HepG2 (cell line): ENCODE data around the gene MYL11. TPM values are rescaled to one million over a fixed set of nuclear protein-coding genes. Genes with fewer than 3 reads are reported as not detected.

Source experiments
- CHD4 ChIP-seq: fragments of 200-600 bp; sonication (generic); IDR thresholded peaks from 2 replicates; pipeline ENCODE4 v1.7.0; 2017; ENCODE audit warnings: mild to moderate bottlenecking, low read length, borderline replicate concordance
- EED ChIP-seq: sonication (generic); formaldehyde crosslinking; IDR thresholded peaks from 2 replicates; pipeline ENCODE4 v1.5.0; 2020; ENCODE audit warnings: mild to moderate bottlenecking, missing genetic modification reagents
- HNRNPL ChIP-seq: fragments of 200-400 bp; formaldehyde crosslinking; IDR thresholded peaks from 2 replicates; pipeline ENCODE4 v1.6.1; 2017; ENCODE audit warnings: mild to moderate bottlenecking, low read depth, low read length
- MBD4 ChIP-seq: IDR thresholded peaks from 2 replicates; pipeline ENCODE4 v1.6.1; 2012; ENCODE audit warnings: low read length, inconsistent platforms, borderline replicate concordance
- MEF2D ChIP-seq: sonication (generic); formaldehyde crosslinking; IDR thresholded peaks from 2 replicates; pipeline ENCODE4 v1.5.1; 2020; ENCODE audit warnings: mild to moderate bottlenecking, missing genetic modification reagents
- ZBTB38 ChIP-seq: sonication (generic); formaldehyde crosslinking; IDR thresholded peaks from 2 replicates; pipeline ENCODE4 v1.5.1; 2020; ENCODE audit warnings: mild to moderate bottlenecking, missing genetic modification reagents
- ZFP41 ChIP-seq: sonication (generic); formaldehyde crosslinking; IDR thresholded peaks from 2 replicates; pipeline ENCODE4 v1.4.0; 2020; ENCODE audit warnings: mild to moderate bottlenecking, missing genetic modification reagents, borderline replicate concordance
- ZKSCAN5 ChIP-seq: sonication (generic); formaldehyde crosslinking; IDR thresholded peaks from 2 replicates; pipeline ENCODE4 v1.5.1; 2020; ENCODE audit warnings: mild to moderate bottlenecking, missing genetic modification reagents
- ZNF138 ChIP-seq: sonication (generic); formaldehyde crosslinking; IDR thresholded peaks from 2 replicates; pipeline ENCODE4 v1.5.0; 2020; ENCODE audit warnings: mild to moderate bottlenecking, low read depth, missing genetic modification reagents
- ZNF441 ChIP-seq: sonication (generic); formaldehyde crosslinking; IDR thresholded peaks from 2 replicates; pipeline ENCODE4 v1.7.0; 2021; ENCODE audit warnings: missing genetic modification reagents, borderline replicate concordance
- ZNF446 ChIP-seq: sonication (generic); formaldehyde crosslinking; IDR thresholded peaks from 2 replicates; pipeline ENCODE4 v1.5.0; 2020; ENCODE audit warnings: mild to moderate bottlenecking, missing genetic modification reagents
- ZNF766 ChIP-seq: sonication (generic); formaldehyde crosslinking; IDR thresholded peaks from 2 replicates; pipeline ENCODE4 v1.5.0; 2020; ENCODE audit warnings: missing genetic modification reagents, borderline replicate concordance
- polyA plus RNA-seq, 8 experiments: library from polyadenylated mRNA; depleted of rRNA in 3 of 8; stranded (reverse) in 7 of 8; unstranded in 1 of 8; fragments of >200 nt; fragmentation: Illumina TruSeq in 4 of 8; extraction: Trizol in 4 of 8; gene quantifications; 2 replicates each; pipeline versions ENCODE4 v1.2.1 to v1.2.3, GENCODE V29; 2011 to 2016; ENCODE audit warnings: low read depth in 4 of 8, missing spikeins in 1 of 8, mixed read lengths in 1 of 8; ENCODE audit not compliant: insufficient read depth in 1 of 8
- total RNA-seq, 5 experiments: library from RNA; depleted of rRNA; stranded (reverse); fragments of >200 nt; fragmentation: Illumina TruSeq; extraction: Trizol; gene quantifications; 2 replicates each; pipeline ENCODE4 v1.2.3, GENCODE V29; 2016; ENCODE audit warnings: low read depth in 1 of 5
- TF ChIP-seq, protein P1 (sequence below): sonication (generic); formaldehyde crosslinking; conservative IDR thresholded peaks from 2 replicates; pipeline ENCODE4 v1.4.0; 2020; ENCODE audit warnings: missing genetic modification reagents
- TF ChIP-seq, protein P2 (sequence below): sonication (generic); formaldehyde crosslinking; IDR thresholded peaks from 2 replicates; pipeline ENCODE4 v1.5.0; 2020; ENCODE audit warnings: mild to moderate bottlenecking, missing genetic modification reagents
- TF ChIP-seq, protein P3 (sequence below): sonication (generic); formaldehyde crosslinking; IDR thresholded peaks from 2 replicates; pipeline ENCODE4 v1.5.1; 2020; ENCODE audit warnings: missing genetic modification reagents, mild to moderate bottlenecking, borderline replicate concordance

Gene MYL11
- total and polyA plus RNA-seq, 2 of the 13 experiments (the other 11 are each of a cell fraction or from before 2014, with no cell fraction given): not detected

DNA sequence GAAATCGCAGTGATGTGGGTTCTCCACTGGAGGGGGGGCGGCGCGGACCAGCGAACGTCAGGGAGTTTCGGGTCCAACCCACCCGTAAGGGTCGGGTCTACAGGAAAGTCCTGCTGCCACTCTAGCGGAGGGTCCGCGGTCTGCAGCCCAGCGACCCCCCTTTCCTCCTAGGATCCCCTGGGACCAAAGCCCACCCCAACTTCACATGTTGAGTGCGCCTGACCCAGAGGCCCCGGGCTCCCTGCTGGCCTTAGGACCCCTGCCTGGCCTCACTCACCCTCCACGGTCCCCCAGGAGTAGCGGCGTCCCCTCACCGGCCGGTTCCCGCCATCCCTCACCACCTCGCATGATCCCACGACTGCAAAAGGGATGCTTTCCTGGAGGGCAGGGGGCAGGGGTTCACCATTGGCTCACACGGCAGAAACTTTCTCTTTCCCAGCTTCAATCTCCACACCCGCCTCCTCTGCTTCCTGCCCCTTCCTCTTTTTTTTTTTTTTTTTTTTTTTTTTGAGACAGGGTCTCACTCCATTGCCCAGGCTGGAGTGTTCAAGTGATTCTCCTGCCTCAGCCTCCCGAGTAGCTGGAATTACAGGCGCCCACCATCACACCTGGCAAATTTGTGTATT, 4.7 kb downstream of the MYL11 start (continued):
- no peak for TF ChIP-seq CHD4
- no peak for TF ChIP-seq MBD4
- peak; percentile 17; the same call in 1 of the 2 replicates for TF ChIP-seq ZNF441 (CRISPR knock-in tag)
- TF ChIP-seq, protein P1, sequence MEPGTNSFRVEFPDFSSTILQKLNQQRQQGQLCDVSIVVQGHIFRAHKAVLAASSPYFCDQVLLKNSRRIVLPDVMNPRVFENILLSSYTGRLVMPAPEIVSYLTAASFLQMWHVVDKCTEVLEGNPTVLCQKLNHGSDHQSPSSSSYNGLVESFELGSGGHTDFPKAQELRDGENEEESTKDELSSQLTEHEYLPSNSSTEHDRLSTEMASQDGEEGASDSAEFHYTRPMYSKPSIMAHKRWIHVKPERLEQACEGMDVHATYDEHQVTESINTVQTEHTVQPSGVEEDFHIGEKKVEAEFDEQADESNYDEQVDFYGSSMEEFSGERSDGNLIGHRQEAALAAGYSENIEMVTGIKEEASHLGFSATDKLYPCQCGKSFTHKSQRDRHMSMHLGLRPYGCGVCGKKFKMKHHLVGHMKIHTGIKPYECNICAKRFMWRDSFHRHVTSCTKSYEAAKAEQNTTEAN (CRISPR knock-in tag): no peak
- TF ChIP-seq, protein P2, sequence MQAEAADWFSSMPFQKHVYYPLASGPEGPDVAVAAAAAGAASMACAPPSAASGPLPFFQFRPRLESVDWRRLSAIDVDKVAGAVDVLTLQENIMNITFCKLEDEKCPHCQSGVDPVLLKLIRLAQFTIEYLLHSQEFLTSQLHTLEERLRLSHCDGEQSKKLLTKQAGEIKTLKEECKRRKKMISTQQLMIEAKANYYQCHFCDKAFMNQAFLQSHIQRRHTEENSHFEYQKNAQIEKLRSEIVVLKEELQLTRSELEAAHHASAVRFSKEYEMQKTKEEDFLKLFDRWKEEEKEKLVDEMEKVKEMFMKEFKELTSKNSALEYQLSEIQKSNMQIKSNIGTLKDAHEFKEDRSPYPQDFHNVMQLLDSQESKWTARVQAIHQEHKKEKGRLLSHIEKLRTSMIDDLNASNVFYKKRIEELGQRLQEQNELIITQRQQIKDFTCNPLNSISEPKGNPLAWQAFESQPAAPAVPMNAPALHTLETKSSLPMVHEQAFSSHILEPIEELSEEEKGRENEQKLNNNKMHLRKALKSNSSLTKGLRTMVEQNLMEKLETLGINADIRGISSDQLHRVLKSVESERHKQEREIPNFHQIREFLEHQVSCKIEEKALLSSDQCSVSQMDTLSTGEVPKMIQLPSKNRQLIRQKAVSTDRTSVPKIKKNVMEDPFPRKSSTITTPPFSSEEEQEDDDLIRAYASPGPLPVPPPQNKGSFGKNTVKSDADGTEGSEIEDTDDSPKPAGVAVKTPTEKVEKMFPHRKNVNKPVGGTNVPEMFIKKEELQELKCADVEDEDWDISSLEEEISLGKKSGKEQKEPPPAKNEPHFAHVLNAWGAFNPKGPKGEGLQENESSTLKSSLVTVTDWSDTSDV (CRISPR knock-in tag): peak; percentile 19; the same call in 1 of the 2 replicates
- no peak for TF ChIP-seq ZNF766 (CRISPR knock-in tag)
- TF ChIP-seq MEF2D: no peak
- no peak for TF ChIP-seq ZKSCAN5 (CRISPR knock-in tag)
- TF ChIP-seq ZNF446: no peak
- no peak for TF ChIP-seq ZFP41 (CRISPR knock-in tag)
- 0 out of 2 replicates have a peak, but pooled peaks have one; percentile 42 for TF ChIP-seq ZNF138
- TF ChIP-seq, protein P3, sequence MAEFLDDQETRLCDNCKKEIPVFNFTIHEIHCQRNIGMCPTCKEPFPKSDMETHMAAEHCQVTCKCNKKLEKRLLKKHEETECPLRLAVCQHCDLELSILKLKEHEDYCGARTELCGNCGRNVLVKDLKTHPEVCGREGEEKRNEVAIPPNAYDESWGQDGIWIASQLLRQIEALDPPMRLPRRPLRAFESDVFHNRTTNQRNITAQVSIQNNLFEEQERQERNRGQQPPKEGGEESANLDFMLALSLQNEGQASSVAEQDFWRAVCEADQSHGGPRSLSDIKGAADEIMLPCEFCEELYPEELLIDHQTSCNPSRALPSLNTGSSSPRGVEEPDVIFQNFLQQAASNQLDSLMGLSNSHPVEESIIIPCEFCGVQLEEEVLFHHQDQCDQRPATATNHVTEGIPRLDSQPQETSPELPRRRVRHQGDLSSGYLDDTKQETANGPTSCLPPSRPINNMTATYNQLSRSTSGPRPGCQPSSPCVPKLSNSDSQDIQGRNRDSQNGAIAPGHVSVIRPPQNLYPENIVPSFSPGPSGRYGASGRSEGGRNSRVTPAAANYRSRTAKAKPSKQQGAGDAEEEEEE (CRISPR knock-in tag): 0 out of 2 replicates have a peak, but pooled peaks have one; percentile 53
- TF ChIP-seq EED (CRISPR knock-in tag): 0 out of 2 replicates have a peak, but pooled peaks have one; percentile 54
- peak; percentile 57; the same call in 1 of the 2 replicates for TF ChIP-seq ZBTB38
- TF ChIP-seq HNRNPL: no peak
